HG03442 (cell line): ENCODE data around the gene CBY3.
"Not testable (repeated sequence)": the region's sequence is repeated elsewhere in the genome, so short reads cannot be mapped to it uniquely, and the experiment has no call there.

Source experiments
- ATAC-seq: cut with Tn5 transposase; IDR thresholded peaks from one replicate; pipeline ENCODE4 v1.9.1; 2021; ENCODE audit warnings: mild to moderate bottlenecking, moderate library complexity; ENCODE audit not compliant: unreplicated experiment

Gene CBY3

DNA sequence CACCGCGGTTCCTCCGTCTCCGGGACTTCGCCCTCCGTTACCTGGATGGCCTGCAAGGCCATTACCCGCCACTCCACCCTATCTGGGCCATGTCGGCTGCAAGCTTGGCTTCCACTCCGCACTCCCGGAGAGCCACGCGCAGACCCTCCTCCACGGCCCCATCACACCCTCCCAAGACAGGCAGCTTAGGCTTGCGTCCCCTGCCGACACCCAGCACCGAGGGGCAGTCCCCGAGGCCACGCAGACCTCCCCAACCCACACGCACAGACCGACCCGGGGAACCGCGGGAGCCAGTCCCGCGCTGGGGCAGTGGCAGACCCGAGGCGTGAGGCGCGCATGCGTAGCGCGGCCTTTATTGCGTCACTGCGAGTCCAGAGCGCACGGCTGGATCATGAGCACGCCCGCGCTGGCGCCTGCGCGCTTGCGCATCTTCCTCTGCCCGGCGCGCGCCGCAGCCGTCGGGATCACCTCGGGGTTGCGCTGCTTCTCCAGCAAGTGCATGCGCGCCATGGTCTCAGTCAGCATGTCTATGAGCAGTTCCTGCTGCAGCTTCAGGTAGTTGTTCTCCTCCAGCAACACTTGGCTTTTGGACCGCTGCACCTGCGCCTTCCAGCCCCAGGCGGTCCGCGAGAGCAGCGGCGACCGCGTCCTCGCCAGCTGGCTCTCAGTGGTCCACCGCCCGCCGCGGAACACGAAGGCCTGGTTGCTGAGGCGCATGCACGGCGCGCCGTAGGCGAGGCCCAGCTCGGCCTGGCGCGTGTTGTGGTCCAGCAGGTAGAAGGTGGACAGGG lies 2.4 kb downstream of the CBY3 start:
- peak; percentile 90 for ATAC-seq

DNA sequence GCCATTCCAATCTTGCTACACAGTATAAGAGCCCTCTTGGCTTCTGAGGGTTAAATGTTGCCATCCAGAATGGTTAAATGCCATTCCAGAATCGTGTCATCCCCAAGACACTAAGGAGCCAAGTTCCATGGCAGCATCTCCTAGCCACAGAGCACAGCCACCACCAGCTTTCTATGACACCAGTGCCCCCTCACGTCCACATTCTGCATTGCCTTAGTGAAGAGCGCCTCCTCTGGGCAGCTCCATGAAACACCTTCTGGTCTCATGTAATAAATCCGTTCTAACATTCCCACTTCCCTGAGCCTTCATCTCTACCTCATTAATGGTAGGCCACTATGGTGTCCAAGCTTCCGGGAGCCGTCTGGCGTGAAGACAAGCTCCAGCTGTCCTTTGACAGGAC lies 12.4 kb downstream of the CBY3 start:
- no peak for ATAC-seq

DNA sequence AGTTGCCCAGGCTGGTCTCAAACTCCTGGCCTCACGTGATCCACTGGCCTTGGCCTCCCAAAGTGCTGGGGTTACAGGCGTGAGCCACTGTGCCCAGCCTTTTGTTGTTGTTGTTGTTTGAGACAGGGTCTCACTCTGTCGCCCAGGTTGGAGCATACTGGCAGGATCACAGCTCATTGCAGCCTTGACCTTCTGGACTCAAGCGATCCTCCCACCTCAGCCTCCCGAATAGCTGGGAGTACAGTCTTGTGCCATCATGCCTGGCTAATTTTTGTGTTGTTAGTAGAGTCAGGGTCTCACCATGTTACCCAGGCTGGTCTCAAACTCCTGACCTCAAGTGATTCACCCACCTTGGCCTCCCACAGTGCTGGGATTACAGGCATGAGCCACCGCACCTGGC lies 19.2 kb downstream of the CBY3 start:
- not testable (repeated sequence) for ATAC-seq

DNA sequence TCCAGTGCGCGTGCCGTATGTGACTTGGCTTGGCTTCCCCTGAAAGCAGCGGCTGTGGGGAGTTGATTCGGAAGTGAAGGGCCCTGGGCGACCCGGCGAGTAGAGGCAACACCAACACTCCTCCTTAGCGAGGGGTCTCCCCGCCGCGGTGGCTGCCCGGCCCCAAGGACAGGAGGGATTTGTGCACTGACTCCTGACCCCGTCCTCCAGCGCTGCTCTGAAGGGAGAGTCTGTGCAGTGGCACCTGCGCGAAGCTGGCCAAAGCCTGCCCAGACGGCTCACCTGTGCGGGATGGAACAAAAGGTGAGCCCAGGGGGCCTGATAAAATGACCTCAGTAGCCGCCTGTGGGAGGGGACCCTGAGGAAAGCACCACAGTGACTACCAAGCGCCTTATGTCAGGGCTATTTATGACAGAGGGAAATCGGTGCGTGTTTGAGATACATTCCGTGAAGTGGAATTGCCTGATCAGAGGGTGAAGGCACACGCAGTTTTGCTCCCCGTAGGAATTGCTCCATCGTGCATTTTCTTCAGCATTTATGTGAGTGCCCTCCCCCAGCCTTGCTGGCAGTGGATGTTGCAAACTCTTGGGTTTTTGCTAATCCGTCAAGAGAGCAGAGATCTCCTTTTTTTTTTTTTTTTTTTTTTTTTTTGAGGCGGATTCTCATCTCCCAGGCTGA lies 22.5 kb downstream of the CBY3 start:
- ATAC-seq, result peak; percentile 62

DNA sequence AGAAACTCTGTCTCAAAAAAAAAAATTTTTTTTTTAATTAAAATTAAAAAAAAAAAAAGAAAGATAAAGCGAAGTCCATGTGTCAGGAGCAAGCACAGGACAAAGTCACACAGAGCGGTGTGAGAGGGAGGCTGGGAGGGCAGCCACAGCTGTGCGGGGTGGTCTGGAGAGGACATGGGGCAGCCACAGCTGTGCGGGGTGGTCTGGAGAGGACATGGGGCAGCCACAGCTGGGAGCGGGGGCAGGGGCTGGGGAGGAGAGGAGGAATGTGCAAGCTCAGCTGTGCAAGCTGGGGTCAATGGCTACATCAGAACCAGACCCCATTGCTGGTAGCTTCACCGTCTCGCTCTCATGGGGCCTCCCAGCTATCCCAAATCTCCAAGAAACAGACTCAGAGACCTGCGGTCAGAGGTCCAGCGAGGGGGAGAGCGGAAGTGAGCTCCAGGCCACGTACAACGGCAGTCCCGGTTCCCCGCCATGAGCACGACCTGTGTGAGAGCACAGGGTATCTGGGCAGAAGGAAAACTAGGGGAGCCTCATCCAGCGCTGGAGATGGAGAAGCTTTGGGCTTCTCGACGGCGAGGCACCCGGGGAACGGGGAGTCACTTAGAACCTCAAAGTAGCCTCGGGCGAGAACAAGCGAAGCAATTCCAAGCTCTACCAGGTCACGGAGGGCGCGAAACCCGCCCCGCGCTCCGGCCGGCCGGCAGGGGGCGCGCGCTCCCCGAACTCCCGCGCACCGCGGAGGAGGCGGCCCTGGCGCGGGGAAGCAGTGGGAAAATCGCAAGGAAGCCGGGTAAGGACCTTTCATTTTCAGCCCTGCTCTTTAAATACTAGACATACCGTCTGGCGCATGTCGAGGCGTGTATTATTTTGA lies 23.3 kb downstream of the CBY3 start:
- ATAC-seq, result peak; percentile 85

DNA sequence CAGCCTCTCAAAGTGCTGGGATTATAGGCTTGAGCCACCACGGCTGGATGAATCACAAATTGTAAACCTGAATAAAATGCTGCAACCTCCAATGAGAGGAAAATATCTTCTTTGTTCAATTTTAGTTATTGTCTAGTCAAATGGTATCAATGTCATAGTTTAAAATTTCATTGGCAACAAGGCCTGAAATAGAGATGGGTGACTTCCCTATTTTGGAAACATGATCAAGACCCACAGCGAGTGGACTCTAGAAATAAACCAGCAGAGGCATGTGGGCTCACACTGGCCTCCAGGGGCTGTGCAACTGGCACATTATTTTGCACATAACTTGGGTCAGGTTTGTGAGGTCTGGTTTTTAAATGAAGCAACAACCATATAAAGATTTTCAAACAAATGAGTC lies 27.7 kb downstream of the CBY3 start:
- not testable (repeated sequence) for ATAC-seq

DNA sequence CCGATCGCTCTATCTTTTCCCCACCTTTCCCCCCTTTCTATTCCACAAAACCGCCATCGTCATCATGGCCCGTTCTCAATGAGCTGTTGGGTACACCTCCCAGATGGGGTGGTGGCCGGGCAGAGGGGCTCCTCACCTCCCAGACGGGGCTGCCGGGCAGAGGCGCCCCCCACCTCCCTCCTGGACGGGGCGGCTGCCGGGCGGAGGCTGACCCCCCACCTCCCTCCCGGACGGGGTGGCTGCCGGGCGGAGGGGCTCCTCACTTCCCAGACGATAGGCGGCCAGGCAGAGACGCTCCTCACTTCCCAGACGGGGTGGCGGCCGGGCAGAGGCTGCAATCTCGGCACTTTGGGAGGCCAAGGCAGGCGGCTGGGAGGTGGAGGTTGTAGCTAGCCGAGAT lies 30.6 kb downstream of the CBY3 start:
- not testable (repeated sequence) for ATAC-seq

DNA sequence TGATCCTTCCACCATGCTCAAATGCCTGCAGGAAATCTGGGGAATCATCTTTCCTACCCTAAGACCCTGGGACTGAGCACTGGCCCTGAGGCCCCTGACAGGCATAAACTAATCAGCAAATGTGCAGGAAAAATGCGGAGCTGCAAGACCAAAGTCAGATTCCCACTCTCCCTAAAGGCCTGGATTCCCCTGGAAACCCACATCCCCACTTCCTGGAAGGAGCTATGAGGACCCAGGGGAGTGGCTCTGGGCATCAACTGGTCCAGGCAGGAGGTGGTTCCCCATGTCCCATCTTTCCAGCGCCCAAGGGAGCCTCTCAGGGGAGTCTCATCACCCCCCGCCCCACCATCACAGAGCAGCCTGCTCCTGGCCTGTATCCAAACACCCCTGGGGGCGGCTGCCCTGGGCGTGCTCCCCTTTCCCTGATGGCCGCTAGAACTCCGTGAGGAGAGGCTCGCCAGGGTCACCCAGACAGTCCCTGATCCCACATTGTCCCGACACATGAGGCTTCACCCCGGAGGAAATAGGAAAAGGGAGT lies 31.6 kb downstream of the CBY3 start:
- not testable (repeated sequence) for ATAC-seq

DNA sequence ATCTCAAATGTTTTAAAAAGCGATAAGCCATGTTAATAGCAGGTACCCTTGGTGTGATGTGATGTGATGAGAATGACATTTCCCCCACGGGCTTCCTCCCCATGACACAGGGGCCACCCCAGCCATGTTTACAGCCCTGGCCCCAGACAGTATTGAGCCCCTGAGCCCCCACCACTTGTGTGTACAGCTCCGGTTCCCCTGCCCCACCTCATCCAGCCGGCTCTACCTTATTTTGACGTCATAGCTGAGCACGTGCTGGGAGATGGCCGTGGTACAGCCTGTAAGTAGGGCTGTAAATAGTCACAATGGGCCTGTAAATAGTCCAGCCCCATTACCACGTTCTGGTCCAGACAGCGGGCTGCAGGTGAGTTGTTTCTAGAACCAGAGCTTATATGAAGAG lies 32.4 kb downstream of the CBY3 start:
- ATAC-seq, result no peak

DNA sequence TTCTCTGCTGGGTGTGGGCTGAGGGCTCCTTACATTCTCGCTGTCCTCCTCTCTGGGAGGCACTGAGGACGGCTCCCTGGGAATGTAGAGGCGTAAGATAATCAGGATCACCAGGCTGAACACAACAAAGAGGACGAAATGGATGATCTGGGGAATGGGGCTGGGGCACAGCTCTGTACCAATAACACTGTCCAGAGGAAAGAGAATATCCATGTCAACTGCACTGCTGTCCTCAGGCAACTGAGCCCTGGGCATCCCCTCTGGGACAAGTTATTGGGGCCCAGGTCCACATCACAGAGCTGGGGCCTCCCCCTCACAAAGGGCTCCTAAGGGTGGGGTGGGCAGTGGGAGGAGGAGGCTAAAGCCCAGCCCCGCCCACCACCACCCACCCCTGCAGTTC lies 36.1 kb downstream of the CBY3 start:
- ATAC-seq, result not testable (repeated sequence)

DNA sequence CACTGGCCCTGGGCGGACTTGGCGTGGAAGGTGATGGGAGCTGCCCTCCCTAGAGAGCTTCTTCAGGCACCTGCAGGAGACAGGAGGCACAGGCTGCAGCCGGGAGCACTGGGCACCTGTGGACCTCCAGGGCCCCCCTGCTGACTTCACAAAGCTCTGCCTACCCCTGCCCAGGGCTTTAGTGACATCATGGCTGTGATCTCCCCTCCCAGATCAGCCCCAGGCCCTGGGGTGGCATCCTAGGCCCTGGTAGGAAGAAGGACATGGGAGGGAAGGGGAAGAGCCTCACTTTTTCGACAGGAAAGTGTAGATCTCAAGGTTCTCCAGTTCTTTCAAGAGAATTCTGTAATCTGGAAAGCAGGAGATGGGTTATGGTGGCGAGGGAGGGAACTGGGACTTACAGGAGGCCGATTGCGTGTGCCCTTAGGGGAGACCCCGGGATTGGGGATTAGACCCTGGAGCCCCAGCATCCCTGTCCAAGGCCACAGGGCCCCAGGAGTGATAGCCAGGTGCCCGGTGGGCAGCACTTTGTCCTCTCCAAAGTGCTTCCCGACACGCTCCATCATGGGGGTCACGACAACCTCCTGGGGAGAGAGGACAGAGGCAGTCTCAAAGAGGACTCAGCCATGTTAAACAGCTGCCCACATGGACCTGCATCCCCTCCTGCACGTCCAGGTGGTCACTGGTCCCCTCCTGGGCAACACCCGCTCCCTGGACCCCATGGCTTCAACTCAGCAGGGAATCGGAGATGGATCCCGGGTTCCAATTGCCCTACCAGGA lies 37.5 kb downstream of the CBY3 start:
- ATAC-seq, result not testable (repeated sequence)

DNA sequence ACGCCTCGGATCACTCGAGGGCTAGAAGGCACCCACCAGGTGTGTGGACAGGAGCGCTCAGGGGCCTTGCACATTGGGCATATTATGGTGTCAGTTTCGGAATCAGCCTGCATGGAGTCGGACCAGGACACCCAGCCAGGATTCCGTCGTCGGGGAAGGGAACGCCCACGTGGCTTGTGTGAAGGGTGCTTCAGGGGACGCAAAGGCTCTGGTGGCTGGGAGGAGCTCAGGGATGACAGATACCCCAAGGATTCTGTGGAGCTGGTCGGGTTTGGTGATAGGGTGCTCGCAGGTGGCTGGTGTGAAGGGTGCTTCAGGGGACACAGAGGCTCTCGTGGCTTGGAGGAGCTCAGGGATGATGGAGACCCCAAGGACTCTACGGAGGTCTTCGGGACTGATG lies 38.2 kb downstream of the CBY3 start:
- ATAC-seq, result not testable (repeated sequence)

DNA sequence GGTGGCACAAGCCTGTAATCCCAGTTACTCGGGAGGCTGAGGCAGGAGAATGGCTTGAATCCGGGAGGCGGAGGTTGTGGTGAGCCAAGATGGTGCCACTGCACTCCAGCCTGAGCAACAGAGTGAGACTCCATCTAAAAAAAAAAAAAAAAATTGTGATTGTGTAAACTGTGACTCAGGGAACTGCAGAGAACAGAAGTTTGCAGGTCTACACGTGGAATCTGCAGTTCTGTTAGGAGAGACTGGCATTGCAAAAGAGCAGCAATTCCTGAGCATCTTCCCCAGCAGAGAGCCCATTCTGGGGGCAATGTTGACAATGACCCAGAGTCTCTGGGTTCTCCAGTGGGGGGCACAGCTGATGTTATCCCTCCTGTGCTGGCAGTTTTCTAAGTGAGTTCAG lies 39.1 kb downstream of the CBY3 start:
- not testable (repeated sequence) for ATAC-seq

DNA sequence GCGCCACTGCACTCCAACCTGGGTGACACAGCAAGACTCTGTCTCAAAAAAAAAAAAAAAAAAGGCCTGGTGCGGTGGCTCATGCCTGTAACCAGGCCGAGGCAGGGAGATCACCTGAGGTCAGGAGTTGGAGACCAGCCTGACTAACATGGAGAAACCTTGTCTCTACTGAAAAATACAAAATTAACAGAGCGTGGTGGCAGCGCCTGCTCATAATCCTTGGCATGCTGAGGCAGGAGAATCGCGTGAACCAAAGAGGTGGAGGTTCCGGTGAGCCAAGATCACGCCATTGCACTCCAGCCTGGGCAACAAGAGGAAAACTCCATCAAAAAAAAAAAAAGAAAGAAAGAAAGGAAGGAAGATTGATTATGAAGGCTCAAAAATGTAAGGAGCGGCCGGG lies 41.5 kb downstream of the CBY3 start:
- not testable (repeated sequence) for ATAC-seq

DNA sequence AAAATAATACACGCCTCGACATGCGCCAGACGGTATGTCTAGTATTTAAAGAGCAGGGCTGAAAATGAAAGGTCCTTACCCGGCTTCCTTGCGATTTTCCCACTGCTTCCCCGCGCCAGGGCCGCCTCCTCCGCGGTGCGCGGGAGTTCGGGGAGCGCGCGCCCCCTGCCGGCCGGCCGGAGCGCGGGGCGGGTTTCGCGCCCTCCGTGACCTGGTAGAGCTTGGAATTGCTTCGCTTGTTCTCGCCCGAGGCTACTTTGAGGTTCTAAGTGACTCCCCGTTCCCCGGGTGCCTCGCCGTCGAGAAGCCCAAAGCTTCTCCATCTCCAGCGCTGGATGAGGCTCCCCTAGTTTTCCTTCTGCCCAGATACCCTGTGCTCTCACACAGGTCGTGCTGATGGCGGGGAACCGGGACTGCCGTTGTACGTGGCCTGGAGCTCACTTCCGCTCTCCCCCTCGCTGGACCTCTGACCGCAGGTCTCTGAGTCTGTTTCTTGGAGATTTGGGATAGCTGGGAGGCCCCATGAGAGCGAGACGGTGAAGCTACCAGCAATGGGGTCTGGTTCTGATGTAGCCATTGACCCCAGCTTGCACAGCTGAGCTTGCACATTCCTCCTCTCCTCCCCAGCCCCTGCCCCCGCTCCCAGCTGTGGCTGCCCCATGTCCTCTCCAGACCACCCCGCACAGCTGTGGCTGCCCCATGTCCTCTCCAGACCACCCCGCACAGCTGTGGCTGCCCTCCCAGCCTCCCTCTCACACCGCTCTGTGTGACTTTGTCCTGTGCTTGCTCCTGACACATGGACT lies 46.3 kb downstream of the CBY3 start:
- ATAC-seq, result peak; percentile 85

DNA sequence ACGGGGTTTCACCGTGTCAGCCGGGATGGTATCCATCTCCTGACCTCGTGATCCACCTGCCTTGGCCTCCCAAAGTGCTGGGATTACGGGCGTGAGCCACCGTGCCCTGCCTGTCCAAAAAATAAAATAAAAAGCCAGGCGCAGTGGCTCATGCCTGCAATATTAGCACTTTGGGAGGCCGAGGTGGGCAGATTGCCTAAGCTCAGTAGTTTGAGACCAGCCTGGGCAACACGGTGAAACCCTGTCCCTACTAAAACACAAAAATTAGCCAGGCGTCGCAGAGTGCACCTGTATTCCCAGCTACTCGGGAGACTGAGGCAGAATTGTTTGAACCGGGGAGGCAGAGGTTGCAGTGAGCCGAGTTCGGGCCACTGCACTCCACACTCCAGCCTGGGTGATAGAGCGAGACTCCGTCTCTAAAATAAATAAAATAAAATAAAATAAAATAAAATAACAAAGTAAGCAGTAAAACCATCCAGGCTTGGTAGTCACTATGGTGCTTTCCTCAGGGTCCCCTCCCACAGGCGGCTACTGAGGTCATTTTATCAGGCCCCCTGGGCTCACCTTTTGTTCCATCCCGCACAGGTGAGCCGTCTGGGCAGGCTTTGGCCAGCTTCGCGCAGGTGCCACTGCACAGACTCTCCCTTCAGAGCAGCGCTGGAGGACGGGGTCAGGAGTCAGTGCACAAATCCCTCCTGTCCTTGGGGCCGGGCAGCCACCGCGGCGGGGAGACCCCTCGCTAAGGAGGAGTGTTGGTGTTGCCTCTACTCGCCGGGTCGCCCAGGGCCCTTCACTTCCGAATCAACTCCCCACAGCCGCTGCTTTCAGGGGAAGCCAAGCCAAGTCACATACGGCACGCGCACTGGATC lies 47.1 kb downstream of the CBY3 start:
- ATAC-seq, result peak; percentile 50
